ENCODE measurements around the gene HRH3.
A peak's percentile ranks its signal among the peaks of the same experiment; 100 is the strongest.

HRH3 gene

DNA sequence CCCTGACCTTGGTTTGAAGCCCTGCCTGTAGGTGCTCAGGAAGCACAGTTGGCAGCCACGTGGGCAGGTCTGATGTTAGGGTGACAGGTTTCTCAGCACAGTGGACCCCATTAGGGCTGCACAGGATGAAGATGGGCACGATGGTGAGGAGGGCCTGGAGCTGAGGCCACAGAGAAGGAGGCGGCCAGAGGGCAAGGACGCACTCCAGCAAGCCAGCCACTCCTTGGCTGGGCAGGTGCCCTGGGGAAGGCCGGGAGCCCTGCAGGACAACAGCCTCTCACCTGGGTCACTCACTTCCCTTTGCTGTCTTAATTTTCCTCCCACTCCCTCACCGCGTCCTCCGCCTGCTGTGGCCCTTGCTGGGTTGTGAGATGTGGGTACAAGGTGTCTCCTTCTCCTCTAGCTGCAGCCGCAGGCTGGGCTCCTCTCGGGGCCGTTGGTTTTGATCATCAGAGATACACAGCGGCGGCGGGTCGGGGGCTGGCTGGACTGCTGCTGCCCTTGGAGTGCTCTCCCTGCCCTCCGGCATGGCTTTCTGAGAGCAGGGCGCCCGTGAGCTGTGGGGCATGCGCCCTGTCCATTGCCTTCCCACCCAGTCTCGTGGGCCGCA, 23.9 kb upstream of the HRH3 start:
- DNase-seq (ENCODE audit: low read depth): no peak
- Histone ChIP-seq H3K9me3 (ENCODE audit: control insufficient read depth, low read length) (no peaks in the 10 kb centered on the region), H3K4me3 (ENCODE audit: low read length) (no peak overlapping the region), H3K9ac (ENCODE audit: low read length) (no peak overlapping the region), H3K36me3 (ENCODE audit: control insufficient read depth, insufficient read depth, low read length, severe bottlenecking) (peaks cover 18% of the 10 kb centered on the region), H3K4me1 (ENCODE audit: control insufficient read depth, insufficient read depth, low read length) (peaks cover 7% of the 10 kb centered on the region), H3K27me3 (replicated peaks; ENCODE audit: control insufficient read depth, insufficient read depth, low read length) (no peaks in the 10 kb centered on the region)

DNA sequence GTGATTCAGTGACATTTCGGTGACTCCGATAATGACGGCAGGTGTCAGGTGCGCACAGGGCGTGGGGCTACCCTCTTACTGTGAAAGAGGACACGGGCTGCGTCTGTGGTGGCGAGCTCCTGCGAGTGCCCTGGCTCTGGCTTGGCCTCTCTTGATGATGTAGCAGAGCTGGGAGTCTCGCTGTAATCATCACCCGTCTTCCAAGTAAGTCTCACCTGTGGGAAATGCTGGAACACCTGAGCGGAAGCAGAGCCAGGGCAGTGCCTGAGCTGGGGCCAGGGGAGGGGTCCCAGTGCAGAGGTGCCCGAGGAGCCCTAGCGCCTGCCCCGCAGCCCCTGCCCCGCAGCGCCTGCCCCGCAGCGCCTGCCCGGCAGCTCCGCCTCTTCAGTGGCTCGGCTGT, 23.0 kb upstream of the HRH3 start:
- no peak for DNase-seq (ENCODE audit: low read depth)
- Histone ChIP-seq H3K9me3 (ENCODE audit: control insufficient read depth, low read length) (no peaks in the 10 kb centered on the region), H3K27me3 (replicated peaks; ENCODE audit: control insufficient read depth, insufficient read depth, low read length) (no peaks in the 10 kb centered on the region), H3K9ac (ENCODE audit: low read length) (no peak overlapping the region), H3K36me3 (ENCODE audit: control insufficient read depth, insufficient read depth, low read length, severe bottlenecking) (peaks cover 18% of the 10 kb centered on the region), H3K4me1 (ENCODE audit: control insufficient read depth, insufficient read depth, low read length) (peaks cover 7% of the 10 kb centered on the region), H3K4me3 (ENCODE audit: low read length) (no peak overlapping the region)

DNA sequence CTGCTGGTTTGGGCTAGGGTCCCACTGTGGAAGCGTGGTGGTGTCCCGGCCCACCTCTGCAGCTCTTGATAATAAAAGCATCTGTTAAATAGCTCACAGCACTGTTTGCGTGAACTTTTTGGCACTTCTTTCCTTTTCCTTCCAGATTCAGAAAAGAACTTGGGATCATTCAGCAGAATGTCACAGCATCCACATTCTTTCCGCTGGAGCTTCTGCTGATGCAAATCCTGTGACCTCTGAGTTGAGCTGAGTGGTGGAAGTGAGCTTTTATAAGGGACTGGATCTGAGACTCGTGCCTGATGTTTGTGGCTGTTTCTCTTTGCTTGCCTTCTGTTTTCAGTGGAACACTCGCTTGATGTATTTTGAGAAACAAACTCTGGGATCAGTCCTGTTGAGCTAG, 22.1 kb upstream of the HRH3 start:
- Histone ChIP-seq H3K27me3 (replicated peaks; ENCODE audit: control insufficient read depth, insufficient read depth, low read length) (no peaks in the 10 kb centered on the region), H3K4me1 (ENCODE audit: control insufficient read depth, insufficient read depth, low read length) (peaks cover 10% of the 10 kb centered on the region), H3K9me3 (ENCODE audit: control insufficient read depth, low read length) (no peaks in the 10 kb centered on the region), H3K36me3 (ENCODE audit: control insufficient read depth, insufficient read depth, low read length, severe bottlenecking) (peaks cover 18% of the 10 kb centered on the region), H3K9ac (ENCODE audit: low read length) (no peak overlapping the region), H3K4me3 (ENCODE audit: low read length) (no peak overlapping the region)
- no peak for DNase-seq (ENCODE audit: low read depth)

DNA sequence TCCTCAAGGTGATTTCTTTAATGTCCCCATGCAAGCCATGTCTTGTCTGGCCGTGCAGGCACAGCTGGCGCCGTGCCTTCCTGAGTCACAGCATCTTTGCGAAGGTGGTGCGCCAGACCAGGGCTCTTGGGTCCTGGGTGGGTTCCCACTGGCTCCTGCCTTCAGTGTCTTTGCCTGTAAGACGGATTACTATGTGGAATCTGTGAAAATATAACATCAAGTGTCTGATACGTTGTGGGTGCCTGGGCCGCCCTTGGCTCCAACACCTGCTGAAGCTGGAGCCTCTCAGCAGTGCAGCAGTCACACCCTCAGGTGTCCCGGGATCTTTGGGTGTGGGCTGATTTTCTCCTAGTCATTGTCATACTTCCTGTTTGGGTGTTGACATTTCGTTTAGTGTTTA, 21.4 kb upstream of the HRH3 start:
- peaks cover 2% of the 10 kb centered on the region for H3K27me3 ChIP-seq (replicated peaks; ENCODE audit: control insufficient read depth, insufficient read depth, low read length)

DNA sequence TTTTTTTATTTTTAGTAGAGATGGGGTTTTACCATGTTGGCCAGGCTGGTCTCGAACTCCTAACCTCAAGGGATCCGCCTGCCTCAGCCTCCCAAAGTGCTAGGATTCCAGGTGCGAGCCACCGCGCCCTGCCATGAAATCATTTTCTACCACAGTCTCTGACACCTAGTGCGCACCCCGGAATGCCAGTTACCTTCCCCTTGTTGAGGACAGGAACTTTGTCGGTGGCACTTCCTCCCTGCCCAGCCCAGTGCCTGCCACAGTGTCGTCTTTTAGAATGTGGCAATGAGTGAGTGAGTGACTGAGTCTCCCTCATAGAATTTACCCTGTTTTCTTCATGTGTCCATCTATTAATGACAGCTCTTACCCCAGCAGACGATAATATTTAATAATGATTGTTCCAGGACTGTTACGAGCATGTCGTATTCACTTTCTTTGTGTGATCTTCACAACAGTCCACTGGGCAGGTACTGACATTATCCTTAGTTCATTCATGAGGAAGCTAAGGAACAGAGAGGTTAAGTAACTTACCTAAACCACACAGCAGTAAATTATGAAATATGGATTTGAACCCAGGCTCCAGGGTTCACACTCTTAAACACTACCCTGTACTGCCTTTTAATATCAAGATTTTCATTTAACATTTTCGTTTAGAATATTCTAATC, 20.1 kb upstream of the HRH3 start:
- no peak for DNase-seq (ENCODE audit: low read depth)
- H3K4me3 ChIP-seq (ENCODE audit: low read length): no peak overlapping the region

More for the DNA sequence above, 21.4 kb upstream of the HRH3 start:
- H3K4me1 ChIP-seq (ENCODE audit: control insufficient read depth, insufficient read depth, low read length): peaks cover 10% of the 10 kb centered on the region
- H3K4me3 ChIP-seq (ENCODE audit: low read length): no peak overlapping the region
- no peak overlapping the region for H3K9ac ChIP-seq (ENCODE audit: low read length)
- peaks cover 18% of the 10 kb centered on the region for H3K36me3 ChIP-seq (ENCODE audit: control insufficient read depth, insufficient read depth, low read length, severe bottlenecking)
- no peaks in the 10 kb centered on the region for H3K9me3 ChIP-seq (ENCODE audit: control insufficient read depth, low read length)
- DNase-seq (ENCODE audit: low read depth): no peak

DNA sequence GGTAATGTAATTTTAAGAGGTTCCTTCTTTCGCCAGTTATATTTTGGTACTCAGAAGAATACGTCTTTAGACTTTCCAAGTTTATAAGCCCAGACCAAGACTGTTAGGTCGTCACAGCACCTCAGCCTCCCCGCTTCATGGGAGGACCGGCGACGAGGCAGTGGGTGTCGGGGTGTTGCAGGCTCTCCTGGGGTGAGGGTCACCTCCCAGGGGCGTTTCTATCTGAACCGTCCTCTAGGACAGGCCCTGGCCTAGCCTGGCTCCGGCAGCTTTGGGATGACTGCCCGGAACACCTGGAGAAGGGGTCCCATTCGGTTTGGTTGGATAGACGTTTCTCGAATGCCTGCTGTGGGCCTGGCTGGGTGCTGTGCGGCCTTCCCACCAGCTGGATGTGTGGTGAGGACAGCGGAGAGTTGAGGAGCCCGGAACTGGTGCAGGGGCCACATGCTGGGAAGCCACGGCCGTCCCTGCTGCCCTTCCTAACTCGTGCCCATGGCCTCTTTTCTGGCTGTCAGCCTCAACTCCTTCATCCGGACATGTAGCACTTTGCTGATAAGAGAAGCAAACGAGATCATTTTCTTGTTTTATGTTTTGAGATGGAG, 19.3 kb upstream of the HRH3 start:
- H3K4me1 ChIP-seq (ENCODE audit: control insufficient read depth, insufficient read depth, low read length): peaks cover 10% of the 10 kb centered on the region

More for the DNA sequence above, 20.1 kb upstream of the HRH3 start:
- Histone ChIP-seq H3K9me3 (ENCODE audit: control insufficient read depth, low read length) (no peaks in the 10 kb centered on the region), H3K9ac (ENCODE audit: low read length) (no peak overlapping the region), H3K36me3 (ENCODE audit: control insufficient read depth, insufficient read depth, low read length, severe bottlenecking) (peaks cover 18% of the 10 kb centered on the region), H3K27me3 (replicated peaks; ENCODE audit: control insufficient read depth, insufficient read depth, low read length) (peaks cover 8% of the 10 kb centered on the region), H3K4me1 (ENCODE audit: control insufficient read depth, insufficient read depth, low read length) (peaks cover 10% of the 10 kb centered on the region)

DNA sequence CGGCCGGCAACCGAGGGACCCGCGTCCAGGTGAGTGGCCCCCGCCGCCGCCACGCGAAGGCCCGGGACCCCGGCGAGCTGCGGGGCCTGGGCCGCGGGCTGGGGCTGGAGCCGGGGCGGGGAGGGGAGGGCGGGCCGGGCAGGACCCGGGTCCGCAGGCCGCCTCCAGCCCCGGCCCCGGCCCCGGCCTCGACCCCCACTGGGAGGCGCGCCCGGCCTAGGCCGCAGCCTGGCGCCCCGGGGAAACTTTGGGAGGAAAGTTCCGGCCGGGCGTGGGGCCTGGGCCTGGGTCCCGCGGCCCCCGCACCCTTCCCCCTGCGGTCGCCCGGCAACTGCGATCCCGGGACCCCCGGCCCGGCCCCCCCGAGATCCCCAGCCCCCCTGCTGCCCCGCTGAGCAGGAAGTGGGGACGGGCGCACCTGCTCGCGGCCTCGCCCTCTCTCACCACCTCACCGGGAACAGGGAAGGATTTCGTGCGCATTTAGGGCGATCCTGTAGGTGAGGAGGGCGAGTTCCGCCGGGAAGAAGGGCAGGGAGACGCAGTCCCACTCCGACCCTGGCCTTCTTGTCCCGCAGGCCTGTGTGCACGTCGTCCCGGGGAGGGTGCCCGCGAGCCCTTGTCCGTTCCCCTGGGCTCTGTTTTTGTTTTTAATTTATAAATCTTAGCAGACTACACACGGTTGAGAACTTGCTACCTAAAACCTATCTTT, 18.6 kb upstream of the HRH3 start:
- peak; percentile 42 for DNase-seq (ENCODE audit: low read depth)
- Histone ChIP-seq H3K4me3 (ENCODE audit: low read length) (peak overlapping the region; percentile 84), H3K9me3 (ENCODE audit: control insufficient read depth, low read length) (peaks cover 2% of the 10 kb centered on the region), H3K36me3 (ENCODE audit: control insufficient read depth, insufficient read depth, low read length, severe bottlenecking) (peaks cover 14% of the 10 kb centered on the region), H3K9ac (ENCODE audit: low read length) (peak overlapping the region; percentile 85), H3K27me3 (replicated peaks; ENCODE audit: control insufficient read depth, insufficient read depth, low read length) (peaks cover 10% of the 10 kb centered on the region), H3K4me1 (ENCODE audit: control insufficient read depth, insufficient read depth, low read length) (peaks cover 10% of the 10 kb centered on the region)

More for the DNA sequence above, 19.3 kb upstream of the HRH3 start:
- H3K9me3 ChIP-seq (ENCODE audit: control insufficient read depth, low read length): no peaks in the 10 kb centered on the region
- peak overlapping the region; percentile 85 for H3K9ac ChIP-seq (ENCODE audit: low read length)
- H3K36me3 ChIP-seq (ENCODE audit: control insufficient read depth, insufficient read depth, low read length, severe bottlenecking): peaks cover 14% of the 10 kb centered on the region
- H3K27me3 ChIP-seq (replicated peaks; ENCODE audit: control insufficient read depth, insufficient read depth, low read length): peaks cover 8% of the 10 kb centered on the region
- no peak for DNase-seq (ENCODE audit: low read depth)
- H3K4me3 ChIP-seq (ENCODE audit: low read length): peak overlapping the region; percentile 84

DNA sequence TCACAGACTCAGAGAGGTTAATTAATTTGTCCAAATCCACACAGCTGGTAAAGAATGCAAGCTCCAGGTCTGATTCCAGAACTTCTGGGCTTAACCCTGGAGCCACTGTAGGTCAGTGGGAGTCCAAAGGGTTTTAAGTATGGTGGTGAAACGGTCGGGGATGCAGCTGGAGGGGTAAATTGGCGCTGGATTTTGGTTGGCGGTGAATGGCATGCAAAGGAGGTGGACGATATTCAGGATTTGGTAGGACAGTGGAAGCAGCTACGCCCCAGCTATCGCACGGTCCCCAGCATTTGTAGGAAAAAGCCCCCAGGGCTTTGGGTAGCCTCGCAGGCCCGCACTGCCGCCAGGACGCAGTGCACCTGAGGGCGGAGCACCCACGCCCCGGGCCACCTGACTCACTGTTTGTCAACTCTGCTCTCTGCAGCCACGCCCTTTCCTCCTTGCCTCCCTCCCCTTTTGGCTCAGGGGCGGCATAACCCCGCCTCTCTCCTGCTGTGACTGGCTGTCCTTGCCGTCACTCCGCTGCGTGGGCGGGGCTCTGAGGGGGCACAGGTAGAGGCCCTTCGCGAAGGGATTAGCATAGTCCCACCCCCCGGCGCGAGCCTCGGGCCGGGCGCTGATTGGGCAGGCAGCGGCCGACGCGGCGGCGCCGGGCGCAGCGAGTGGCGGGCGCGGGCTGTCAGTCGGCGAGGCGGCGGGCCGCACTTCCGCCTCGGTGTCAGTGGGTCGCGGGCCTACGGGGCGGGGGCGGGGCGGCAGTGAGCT, 17.9 kb upstream of the HRH3 start, which contains the start of gene OSBPL2:
TSS of gene OSBPL2 (plus strand) at position 721 of the 768 bp plus-strand sequence. CDS start 17,664 bp downstream, outside the sequence.
- peaks cover 14% of the 10 kb centered on the region for H3K36me3 ChIP-seq (ENCODE audit: control insufficient read depth, insufficient read depth, low read length, severe bottlenecking)
- peaks cover 10% of the 10 kb centered on the region for H3K4me1 ChIP-seq (ENCODE audit: control insufficient read depth, insufficient read depth, low read length)
- H3K9me3 ChIP-seq (ENCODE audit: control insufficient read depth, low read length): peaks cover 3% of the 10 kb centered on the region
- DNase-seq (ENCODE audit: low read depth): peak; percentile 99
- peaks cover 13% of the 10 kb centered on the region for H3K27me3 ChIP-seq (replicated peaks; ENCODE audit: control insufficient read depth, insufficient read depth, low read length)
- H3K9ac ChIP-seq (ENCODE audit: low read length): peak within 1 kb of the TSS; percentile 85
- H3K4me3 ChIP-seq (ENCODE audit: low read length): peak within 1 kb of the TSS; percentile 84

DNA sequence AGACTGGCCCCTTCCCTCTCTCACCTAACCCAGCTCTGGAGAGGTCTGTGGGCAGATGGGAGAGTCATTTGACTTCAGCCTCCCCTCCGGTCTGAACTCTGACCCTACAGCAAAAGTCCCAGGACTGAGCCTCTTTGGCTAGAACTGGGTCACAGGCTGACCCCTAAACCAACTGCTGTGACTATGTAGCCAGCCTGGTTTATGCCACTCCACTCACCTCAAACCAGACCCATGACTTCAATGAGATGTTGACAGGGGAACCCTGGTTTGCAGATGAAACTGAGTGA, 17.4 kb upstream of the HRH3 start:
- DNase-seq (ENCODE audit: low read depth): no peak
- H3K36me3 ChIP-seq (ENCODE audit: control insufficient read depth, insufficient read depth, low read length, severe bottlenecking): peaks cover 11% of the 10 kb centered on the region
- H3K27me3 ChIP-seq (replicated peaks; ENCODE audit: control insufficient read depth, insufficient read depth, low read length): peaks cover 13% of the 10 kb centered on the region
- peaks cover 3% of the 10 kb centered on the region for H3K9me3 ChIP-seq (ENCODE audit: control insufficient read depth, low read length)
- H3K4me1 ChIP-seq (ENCODE audit: control insufficient read depth, insufficient read depth, low read length): peaks cover 10% of the 10 kb centered on the region
- H3K4me3 ChIP-seq (ENCODE audit: low read length): peak overlapping the region; percentile 84
- H3K9ac ChIP-seq (ENCODE audit: low read length): peak overlapping the region; percentile 29

DNA sequence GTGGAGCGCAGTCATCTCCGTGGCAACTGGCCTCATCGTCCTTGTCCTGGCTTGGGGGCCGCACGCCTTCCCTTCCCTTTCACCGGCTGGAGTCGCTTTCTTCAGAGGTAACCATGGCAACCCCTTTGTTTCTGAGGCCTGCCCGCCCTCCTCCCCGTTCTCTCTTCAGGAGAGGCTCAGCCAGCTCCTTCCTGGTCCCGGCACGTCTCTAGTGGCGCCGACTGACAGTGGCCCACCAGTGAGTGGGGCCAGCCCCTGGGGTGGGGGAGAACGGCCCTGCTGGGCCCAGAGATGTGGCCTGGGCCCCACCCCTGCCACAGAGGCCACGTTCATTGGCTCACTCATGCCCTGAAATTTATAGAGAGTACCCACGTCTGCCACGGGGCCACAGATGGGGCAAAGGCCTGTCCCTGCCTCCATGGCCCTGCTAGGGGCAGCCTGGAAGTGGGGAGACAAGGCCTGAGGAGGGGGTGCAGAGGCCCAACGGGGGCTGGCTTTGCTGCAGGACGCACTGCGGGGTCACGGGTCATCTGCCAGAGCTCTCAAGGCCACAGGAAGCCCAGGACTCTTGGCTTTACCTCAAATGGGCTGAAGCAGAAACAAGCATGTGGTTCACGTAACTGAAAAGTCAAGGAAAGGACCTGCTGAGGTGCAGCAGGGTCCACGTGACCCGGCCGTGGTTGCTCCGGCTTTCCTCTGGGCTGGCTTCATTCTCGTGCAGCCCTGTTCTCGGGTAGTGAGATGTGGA, 16.9 kb upstream of the HRH3 start:
- peaks cover 10% of the 10 kb centered on the region for H3K4me1 ChIP-seq (ENCODE audit: control insufficient read depth, insufficient read depth, low read length)
- H3K36me3 ChIP-seq (ENCODE audit: control insufficient read depth, insufficient read depth, low read length, severe bottlenecking): peaks cover 6% of the 10 kb centered on the region
- no peak for DNase-seq (ENCODE audit: low read depth)
- H3K4me3 ChIP-seq (ENCODE audit: low read length): no peak overlapping the region
- peaks cover 13% of the 10 kb centered on the region for H3K27me3 ChIP-seq (replicated peaks; ENCODE audit: control insufficient read depth, insufficient read depth, low read length)
- no peak overlapping the region for H3K9ac ChIP-seq (ENCODE audit: low read length)
- H3K9me3 ChIP-seq (ENCODE audit: control insufficient read depth, low read length): peaks cover 3% of the 10 kb centered on the region
